Measurements from ENCODE around the gene NMD3.

DNA sequence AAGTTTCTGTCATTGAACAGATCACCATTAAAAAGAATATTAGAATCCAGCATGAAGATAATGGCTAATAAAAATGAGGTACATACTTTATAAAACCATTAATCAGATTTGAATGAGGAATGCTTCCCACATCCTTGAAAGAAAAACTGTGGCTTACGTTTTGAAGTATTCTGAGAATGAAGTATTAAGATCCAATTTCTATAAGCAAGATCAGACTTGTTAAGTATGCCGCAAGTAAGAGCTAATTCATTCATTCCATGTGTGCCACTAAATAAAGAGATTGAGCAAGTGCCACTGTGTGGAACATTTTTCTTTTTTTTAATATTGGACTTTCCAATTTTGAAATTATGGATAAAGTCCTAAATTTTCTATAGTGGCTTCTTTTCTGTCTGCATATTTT is 30.6 kb downstream of the NMD3 start:
- no peak for TF ChIP-seq ZNF274 (IDR thresholded peaks at IDR 0.05; ENCODE audit: low read depth, low read length)
- no peak for TF ChIP-seq SUZ12 (IDR thresholded peaks at IDR 0.05; ENCODE audit: extremely low read depth, insufficient read depth, insufficient read length)
